ENCODE results near the gene ZFAND3.
"Not testable (repeated sequence)": the region's sequence is repeated elsewhere in the genome, so short reads cannot be mapped to it uniquely, and the experiment has no call there.

The ZFAND3 gene

GRCh38 chr6:38091613-38092012 lies 272.1 kb downstream of the ZFAND3 start:
- DNase-seq (ENCODE audit: low read depth), result no peak

- DNase-seq (ENCODE audit: low read depth), result no peak
Measured at GRCh38 chr6:38092465-38092864, 272.9 kb downstream of the ZFAND3 start.

GRCh38 chr6:38092964-38093363 lies 273.4 kb downstream of the ZFAND3 start:
- no peak for DNase-seq (ENCODE audit: low read depth)

GRCh38 chr6:38095054-38095453 lies 275.5 kb downstream of the ZFAND3 start:
- no peak for DNase-seq (ENCODE audit: low read depth)

DNA sequence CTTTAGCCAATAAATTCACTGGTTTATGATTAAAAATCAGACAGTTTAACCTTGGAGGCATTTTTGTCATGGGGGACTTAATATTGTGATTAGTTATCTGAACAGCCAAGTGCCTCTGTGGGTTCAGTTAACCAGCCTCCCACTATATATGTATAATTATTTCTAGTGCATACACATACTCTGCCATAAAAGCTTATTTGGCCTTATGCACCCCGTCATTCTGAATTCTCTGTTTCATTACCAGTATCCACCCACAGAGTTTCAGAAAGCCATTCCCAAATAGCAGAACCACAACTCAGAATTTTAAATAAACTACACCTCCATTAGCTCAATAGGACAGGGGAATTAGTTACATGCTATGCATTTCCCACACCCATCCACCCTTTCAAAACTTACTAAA lies 279.7 kb downstream of the ZFAND3 start:
- DNase-seq (ENCODE audit: low read depth), result no peak

- DNase-seq (ENCODE audit: low read depth), result no peak
Measured at GRCh38 chr6:38100380-38100779, 280.9 kb downstream of the ZFAND3 start.

DNA sequence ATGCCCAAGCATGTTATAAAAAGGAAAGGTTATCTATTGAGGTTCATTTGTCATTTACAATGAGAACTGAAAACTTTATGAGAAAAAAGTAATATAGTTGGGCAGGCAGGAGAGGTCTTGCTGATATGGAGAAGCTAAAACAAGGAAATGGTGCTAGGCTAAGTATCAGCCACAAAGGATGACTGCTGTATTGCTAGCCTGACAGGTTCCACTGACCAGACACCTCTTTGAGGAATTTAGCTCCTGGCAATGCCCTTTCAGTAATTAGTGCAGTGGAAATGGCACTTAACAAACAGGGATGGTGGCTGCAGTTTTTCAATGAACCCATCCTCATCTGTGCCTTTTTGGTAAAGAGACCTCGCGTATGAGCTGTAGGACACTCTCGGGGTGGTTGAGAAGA lies 284.4 kb downstream of the ZFAND3 start:
- no peak for DNase-seq (ENCODE audit: low read depth)

GRCh38 chr6:38105066-38105465 lies 285.5 kb downstream of the ZFAND3 start:
- DNase-seq (ENCODE audit: low read depth), result no peak

- DNase-seq (ENCODE audit: low read depth), result no peak
Measured at GRCh38 chr6:38107073-38107472, 287.5 kb downstream of the ZFAND3 start.

DNA sequence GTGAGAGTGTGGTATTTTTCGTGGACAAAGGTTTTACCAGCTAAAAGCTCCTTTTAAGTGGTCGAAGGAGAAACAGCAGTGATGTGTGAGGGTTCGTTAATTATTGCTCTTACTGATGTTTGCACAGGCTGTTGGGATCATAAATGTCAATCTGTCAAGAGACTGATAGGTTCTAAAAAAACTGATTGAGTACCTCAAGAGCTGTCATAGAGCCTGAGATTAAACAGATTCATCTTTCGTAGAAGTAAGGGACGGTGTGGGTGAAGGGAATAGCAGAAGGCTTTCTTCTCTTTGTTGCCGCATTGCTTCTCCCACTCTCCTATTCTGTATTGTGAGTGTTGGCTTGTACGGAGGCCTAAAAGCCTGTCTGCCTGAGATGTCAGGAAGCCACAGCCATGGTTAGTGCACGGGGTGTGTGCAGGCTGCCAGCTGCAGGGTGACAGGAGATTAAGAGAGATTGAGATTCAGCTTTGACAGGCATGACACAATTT lies 291.0 kb downstream of the ZFAND3 start:
- DNase-seq (ENCODE audit: low read depth), result no peak

DNA sequence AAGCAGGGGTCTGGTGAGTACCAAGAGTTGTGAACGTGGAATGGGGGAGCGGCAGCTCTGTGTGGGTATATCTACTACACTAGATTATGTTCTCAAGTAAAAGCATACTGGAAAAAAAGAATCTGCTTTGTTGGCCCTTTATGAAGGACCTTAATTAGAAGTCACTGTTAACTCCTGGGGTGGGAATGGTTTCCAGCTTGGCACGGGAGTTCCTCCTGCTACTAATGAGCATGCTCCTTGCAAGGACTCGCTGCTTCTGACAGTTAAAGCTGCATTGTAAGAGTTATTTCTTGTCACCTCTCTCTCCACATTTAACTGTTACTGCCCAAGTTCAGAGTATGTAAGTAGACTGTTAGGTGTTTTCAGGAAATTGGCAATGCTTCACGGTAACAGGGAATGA lies 292.7 kb downstream of the ZFAND3 start:
- DNase-seq (ENCODE audit: low read depth), result no peak

GRCh38 chr6:38113825-38114576 lies 294.5 kb downstream of the ZFAND3 start:
- no peak for DNase-seq (ENCODE audit: low read depth)

DNA sequence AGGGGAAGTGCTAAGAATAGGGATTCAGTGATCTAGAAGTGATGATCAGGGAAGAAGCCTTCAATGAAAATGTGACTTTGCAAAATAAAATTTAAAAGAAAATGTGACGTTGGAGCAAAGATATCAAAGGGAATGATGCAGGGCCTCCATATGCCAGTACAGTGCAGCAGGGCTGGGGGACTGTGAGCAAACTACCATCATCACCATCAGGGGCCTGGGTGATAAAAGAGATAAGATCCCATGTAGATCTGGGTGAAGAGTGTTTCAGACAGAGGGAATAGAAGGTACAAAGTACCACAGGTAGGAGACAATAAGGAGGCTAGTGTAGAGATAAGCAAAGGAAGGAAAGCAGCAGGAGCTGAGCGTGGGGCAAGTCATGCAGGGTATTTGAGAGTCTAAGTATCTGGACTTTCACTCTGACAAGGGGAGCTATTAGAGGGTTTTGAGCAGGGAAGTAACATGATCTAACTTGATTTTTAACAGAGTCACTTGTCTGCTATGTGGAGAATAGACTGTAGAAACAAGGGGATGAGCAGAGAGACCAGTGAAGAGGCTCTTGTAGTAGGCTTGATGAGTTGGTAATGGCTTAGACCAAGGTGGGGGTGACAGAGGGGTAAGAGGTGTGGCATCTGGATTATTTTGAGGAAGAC lies 295.6 kb downstream of the ZFAND3 start:
- no peak for DNase-seq (ENCODE audit: low read depth)

DNA sequence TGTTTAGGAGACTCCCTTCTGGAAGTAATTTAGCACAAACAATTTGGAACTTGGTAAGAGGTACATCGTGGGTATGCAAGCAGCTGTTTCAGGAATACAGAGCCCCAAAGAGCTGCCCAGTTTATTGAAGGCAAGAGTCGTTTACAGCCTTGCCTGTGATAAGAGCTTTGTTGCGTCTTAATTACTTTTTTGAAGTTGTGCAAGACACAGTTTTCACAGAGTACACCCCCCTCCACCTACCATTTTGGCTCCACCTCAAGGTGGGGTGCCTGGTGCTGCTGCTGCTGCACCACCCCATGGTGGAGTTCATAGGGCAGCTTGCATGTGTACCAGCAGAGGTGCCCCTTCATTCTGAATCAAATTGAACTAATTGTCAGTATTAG lies 296.1 kb downstream of the ZFAND3 start:
- DNase-seq (ENCODE audit: low read depth), result no peak

DNA sequence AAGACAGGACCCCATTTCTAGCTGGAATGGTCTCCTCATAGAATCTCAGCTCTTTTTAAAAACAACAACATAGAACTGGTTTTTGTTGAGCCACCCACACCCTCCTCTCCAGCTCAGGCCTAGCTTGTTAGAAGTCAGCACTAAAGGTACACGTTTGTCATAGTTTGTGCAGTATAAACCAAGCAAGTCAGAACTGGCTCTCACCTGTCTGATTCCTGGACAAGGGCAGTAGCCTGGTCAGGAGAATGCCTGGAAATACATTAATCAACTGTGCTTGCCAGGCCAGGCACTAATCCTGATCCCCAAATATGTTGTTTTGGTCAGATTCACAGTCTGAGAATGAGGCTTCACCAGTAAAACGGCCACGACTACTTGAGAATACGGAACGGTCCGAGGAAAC lies 296.7 kb downstream of the ZFAND3 start:
- no peak for DNase-seq (ENCODE audit: low read depth)

GRCh38 chr6:38117281-38117680 lies 297.8 kb downstream of the ZFAND3 start:
- DNase-seq (ENCODE audit: low read depth), result no peak

- DNase-seq (ENCODE audit: low read depth), result no peak
Measured at GRCh38 chr6:38118791-38119365, 299.4 kb downstream of the ZFAND3 start.

- no peak for DNase-seq (ENCODE audit: low read depth)
Measured at GRCh38 chr6:38119516-38119915, 300.0 kb downstream of the ZFAND3 start.

GRCh38 chr6:38124224-38124926 lies 304.8 kb downstream of the ZFAND3 start:
- DNase-seq (ENCODE audit: low read depth), result not testable (repeated sequence)

- no peak for DNase-seq (ENCODE audit: low read depth)
Measured at GRCh38 chr6:38127284-38127683, 307.8 kb downstream of the ZFAND3 start.

- DNase-seq (ENCODE audit: low read depth), result no peak
Measured at GRCh38 chr6:38131527-38131965, 312.0 kb downstream of the ZFAND3 start.

DNA sequence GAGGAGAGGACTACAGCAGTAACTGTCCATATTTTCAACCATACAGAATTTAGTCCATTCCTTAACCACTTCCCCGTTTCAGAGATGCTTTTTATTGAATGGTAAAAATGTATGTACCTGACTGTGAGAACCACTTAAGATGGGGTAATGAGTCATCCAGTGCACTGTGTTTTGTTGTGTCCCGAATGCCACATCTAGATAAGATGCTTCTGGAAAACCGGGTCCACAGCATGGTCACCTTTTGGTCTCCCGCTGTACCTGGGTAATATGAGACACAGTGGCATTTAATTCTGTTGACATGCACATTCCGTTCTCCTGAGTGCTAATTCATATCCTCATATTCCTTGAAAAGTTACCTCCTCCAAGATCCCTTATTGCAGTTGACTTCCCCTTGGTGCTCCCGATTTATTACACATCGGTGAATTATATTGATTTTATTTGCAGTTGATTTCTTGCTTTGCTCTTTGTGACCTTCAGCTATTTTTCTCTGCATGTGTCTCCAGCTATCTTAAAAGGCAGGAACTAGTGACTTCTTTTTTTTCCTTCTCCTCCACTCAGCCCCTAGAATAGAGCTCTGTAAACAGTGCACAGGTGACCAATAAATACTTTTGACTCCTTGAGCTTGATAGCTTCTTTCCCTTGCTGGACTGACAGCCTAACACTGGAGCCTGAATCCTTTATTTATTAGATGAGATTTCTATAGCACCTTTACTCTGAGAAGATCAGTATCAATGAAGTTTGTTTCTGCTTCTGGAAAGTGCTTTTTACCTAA lies 314.6 kb downstream of the ZFAND3 start:
- no peak for DNase-seq (ENCODE audit: low read depth)

All from activated T-cell treated with anti-CD3 and anti-CD28 coated beads for 1 hour (primary cell).